Transverse colon (tissue), 4 donors: ENCODE measurements around the gene EYS. TPM values are rescaled to one million over a fixed set of nuclear protein-coding genes. Genes with fewer than 3 reads are reported as not detected.

Experiments used
- DNase-seq: peaks from one replicate; pipeline ENCODE4 v3.0.0-alpha.2; 2019
- H3K27ac ChIP-seq, 4 donors: fragments of 200-600 bp; sonication (generic); 2 replicates each; pipeline ENCODE4 v1.5.1; 2016 to 2018; ENCODE audit warnings: inconsistent platforms in 4 of 4
- H3K27me3 ChIP-seq: fragments of 200-600 bp; sonication (generic); 2 replicates; pipeline ENCODE4 v1.5.1; 2017; ENCODE audit warnings: inconsistent platforms
- H3K36me3 ChIP-seq, 4 donors: fragments of 200-600 bp; sonication (generic); 2 replicates each; pipeline ENCODE4 v1.5.1; 2017 to 2019; ENCODE audit warnings: inconsistent platforms in 4 of 4
- H3K4me1 ChIP-seq, 4 donors: fragments of 200-600 bp; sonication (generic); 2 replicates each; pipeline ENCODE4 v1.5.1; 2017 to 2020; ENCODE audit warnings: inconsistent platforms in 4 of 4
- H3K4me3 ChIP-seq, 4 donors: fragments of 200-600 bp; sonication (generic); 1 replicate in 1 of 4; 2 replicates in 3 of 4; pipeline versions ENCODE4 v1.5.1 to v1.6.1; 2017 to 2019; ENCODE audit warnings: inconsistent platforms in 4 of 4
- H3K9me3 ChIP-seq, 2 donors: fragments of 200-600 bp; sonication (generic); 2 replicates each; pipeline ENCODE4 v1.5.1; 2017 to 2019; ENCODE audit warnings: inconsistent platforms in 2 of 2
- CTCF ChIP-seq, 5 experiments: fragments of 200-600 bp in 3 of 5; fragments of 450-650 bp in 2 of 5; sonication (generic) in 3 of 5; IDR thresholded peaks; 1 replicate in 2 of 5; 2 replicates in 3 of 5; pipeline ENCODE4 v1.5.1; 2016 to 2017; ENCODE audit warnings: antibody characterized with exemption in 5 of 5, inconsistent platforms in 3 of 5, mild to moderate bottlenecking in 2 of 5, moderate library complexity in 1 of 5
- EP300 ChIP-seq: sonication (generic); formaldehyde crosslinking; IDR thresholded peaks from one replicate; pipeline ENCODE4 v1.6.1; 2017; ENCODE audit warnings: antibody characterized with exemption, low read depth
- POLR2A ChIP-seq: fragments of 450-650 bp; IDR thresholded peaks from one replicate; pipeline ENCODE4 v1.6.1; 2016; ENCODE audit warnings: antibody characterized with exemption, mild to moderate bottlenecking, moderate library complexity
- POLR2AphosphoS5 ChIP-seq, 3 donors: sonication (generic); formaldehyde crosslinking; IDR thresholded peaks; one replicate each; pipeline ENCODE4 v1.6.1; 2016; ENCODE audit warnings: antibody characterized with exemption in 3 of 3
- WGBS, 2 donors: methylation state at CpG; one replicate each; pipeline ENCODE4 v1.1.5; 2018; ENCODE audit warnings: low coverage in 1 of 2; 5-methylcytosine and 5-hydroxymethylcytosine counted together
- in situ Hi-C, 4 donors: fragments of 200-750 bp; cut with MboI; loops; one replicate each; pipeline versions ENCODE4 v1.15.0 to v1.15.1; 2017; ENCODE audit warnings: low sequenced_read_pairs in 3 of 4, low pct_ligation_motif_present in 1 of 4, low pct_unique_long_range_greater_than_20kb in 1 of 4
- intact Hi-C: fragments of 100-400 bp; cut with DNase I; formaldehyde crosslinking; loops from one replicate; pipeline ENCODE4 v1.15.1; 2023; ENCODE audit warnings: low total_unique reads
- total RNA-seq, 4 donors: library from RNA; depleted of rRNA; stranded (reverse); fragments of >200 nt; gene quantifications; one replicate each; pipeline ENCODE4 v1.1.0, GENCODE V29; 2016

Gene EYS
- total RNA-seq, 4 donors from 2014 or later, result 0.41 TPM; not detected in 3

GRCh38 chr6:64415926-64416325 lies 1291.1 kb downstream of the EYS start:
- in situ Hi-C loops (no loop called here), intact Hi-C loops (no loop called here)
- Histone ChIP-seq H3K4me3 (no peak overlapping the region), H3K9me3 (no peaks in the 10 kb centered on the region), H3K27me3 (no peaks in the 10 kb centered on the region), H3K36me3 (no peaks in the 10 kb centered on the region), H3K27ac (no peak overlapping the region), H3K4me1 (no peaks in the 10 kb centered on the region)
- TF ChIP-seq POLR2A (no peak), POLR2AphosphoS5 (IDR thresholded peaks at IDR 0.05) (no peak), CTCF (IDR thresholded peaks at IDR 0.05) (no peak), EP300 (no peak)
- 33 to 57% methylated on average over 2 of the region's 2 CpGs for WGBS, 2 donors
- no peak for DNase-seq

DNA sequence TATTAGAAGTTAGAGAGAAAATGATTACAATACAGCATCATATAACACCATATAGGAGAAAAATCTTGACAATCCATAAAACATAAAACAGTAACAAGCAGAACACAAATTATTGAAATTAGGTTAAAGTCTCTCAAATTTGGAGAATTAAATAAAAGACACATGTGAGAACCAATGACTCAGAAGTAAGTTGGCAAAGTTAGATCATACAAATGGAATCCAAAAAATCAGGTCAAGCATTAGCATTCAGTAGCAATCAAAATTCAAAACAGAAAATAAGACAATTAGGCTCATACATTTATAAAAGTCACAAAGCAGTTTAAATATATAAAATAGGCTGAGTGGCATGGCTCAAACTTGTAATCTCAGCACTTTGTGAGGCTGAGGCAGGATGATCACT lies 1295.8 kb downstream of the EYS start:
- H3K27ac ChIP-seq, result no peak overlapping the region
- intact Hi-C loops, result no loop called here
- in situ Hi-C loops, result no loop called here
- H3K36me3 ChIP-seq, result no peaks in the 10 kb centered on the region
- no peaks in the 10 kb centered on the region for H3K27me3 ChIP-seq
- H3K4me3 ChIP-seq, result no peak overlapping the region
- no peaks in the 10 kb centered on the region for H3K4me1 ChIP-seq
- H3K9me3 ChIP-seq, result no peaks in the 10 kb centered on the region
- no peak for DNase-seq
- TF ChIP-seq CTCF (IDR thresholded peaks at IDR 0.05), result no peak
- TF ChIP-seq EP300, result no peak
- TF ChIP-seq POLR2AphosphoS5 (IDR thresholded peaks at IDR 0.05), result no peak
- no peak for TF ChIP-seq POLR2A

DNA sequence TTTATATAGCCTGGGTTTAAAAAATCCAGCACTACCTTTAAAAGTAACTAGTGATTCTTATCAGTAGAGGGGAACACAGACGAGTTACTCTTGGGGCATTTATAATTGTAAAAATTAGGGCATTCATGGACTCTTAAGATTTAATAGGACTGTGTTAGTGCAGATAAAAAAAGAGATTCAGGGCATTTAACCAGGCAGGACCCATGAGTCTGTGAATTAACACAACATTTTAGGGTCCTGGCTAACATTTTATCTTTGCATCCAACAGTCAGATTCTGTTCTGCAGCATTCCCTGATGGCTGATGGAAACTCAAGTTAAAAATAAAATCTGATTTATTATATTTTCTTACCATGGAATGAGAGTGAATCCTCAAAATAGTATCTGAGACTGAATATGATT lies 1297.1 kb downstream of the EYS start:
- no peak for DNase-seq
- intact Hi-C loops (no loop called here), in situ Hi-C loops (no loop called here)
- H3K27ac ChIP-seq, result no peak overlapping the region
- WGBS, 2 donors, result 75 to 81% methylated on average over 1 of the region's 1 CpG
- TF ChIP-seq POLR2AphosphoS5 (IDR thresholded peaks at IDR 0.05), result no peak
- no peak for TF ChIP-seq CTCF (IDR thresholded peaks at IDR 0.05)
- no peak for TF ChIP-seq POLR2A
- no peak for TF ChIP-seq EP300
- no peaks in the 10 kb centered on the region for H3K4me1 ChIP-seq
- no peaks in the 10 kb centered on the region for H3K27me3 ChIP-seq
- no peak overlapping the region for H3K4me3 ChIP-seq
- no peaks in the 10 kb centered on the region for H3K9me3 ChIP-seq
- H3K36me3 ChIP-seq, result no peaks in the 10 kb centered on the region

GRCh38 chr6:64404396-64404795 lies 1302.6 kb downstream of the EYS start:
- no peak for DNase-seq
- H3K27ac ChIP-seq, result no peak overlapping the region
- no peak for TF ChIP-seq POLR2AphosphoS5 (IDR thresholded peaks at IDR 0.05)
- no peak for TF ChIP-seq CTCF (IDR thresholded peaks at IDR 0.05)
- TF ChIP-seq POLR2A, result no peak
- TF ChIP-seq EP300, result no peak
- in situ Hi-C loops, result no loop called here
- H3K4me1 ChIP-seq, result no peaks in the 10 kb centered on the region
- intact Hi-C loops, result no loop called here
- no peaks in the 10 kb centered on the region for H3K9me3 ChIP-seq
- no peak overlapping the region for H3K4me3 ChIP-seq
- H3K27me3 ChIP-seq, result no peaks in the 10 kb centered on the region
- whole genome bisulfite sequencing, 2 donors, result 71 to 82% methylated on average over 5 of the region's 5 CpGs
- no peaks in the 10 kb centered on the region for H3K36me3 ChIP-seq
